CD14-positive monocyte (primary cell): ENCODE measurements around the gene ABCG5. TPM values are rescaled to one million over a fixed set of nuclear protein-coding genes. Genes with fewer than 3 reads are reported as not detected.

ENCODE experiments used
- DNase-seq, 3 donors: peaks; one replicate each; pipeline ENCODE4 v3.0.0-alpha.2; 2011 to 2022
- H2AFZ ChIP-seq: 2 replicates; pipeline ENCODE4 v1.6.0; 2012; ENCODE audit warnings: mild to moderate bottlenecking, low read depth, low read length, inconsistent platforms; ENCODE audit not compliant: insufficient read depth, poor library complexity, severe bottlenecking
- H3K27ac ChIP-seq, 2 donors: 1 replicate in 1 of 2; 2 replicates in 1 of 2; pipeline ENCODE4 v1.5.1; 2012 to 2013; ENCODE audit warnings: low read length in 2 of 2, control low read depth in 1 of 2, inconsistent platforms in 1 of 2, low read depth in 1 of 2, mild to moderate bottlenecking in 1 of 2
- H3K27me3 ChIP-seq, 2 donors: one replicate each; pipeline versions ENCODE4 v1.6.0 to v1.6.1; 2011 to 2013; ENCODE audit warnings: low read length in 2 of 2; ENCODE audit not compliant: control insufficient read depth in 2 of 2, insufficient read depth in 2 of 2
- H3K36me3 ChIP-seq, 2 donors: replicated peaks in 1 of 2; 1 replicate in 1 of 2; 2 replicates in 1 of 2; pipeline versions ENCODE4 v1.5.1 to v1.6.1; 2012 to 2013; ENCODE audit warnings: low read length in 2 of 2, control low read depth in 1 of 2, inconsistent platforms in 1 of 2, mild to moderate bottlenecking in 1 of 2; ENCODE audit not compliant: insufficient read depth in 2 of 2, control insufficient read depth in 1 of 2
- H3K4me1 ChIP-seq, 2 donors: 1 replicate in 1 of 2; 2 replicates in 1 of 2; pipeline versions ENCODE4 v1.5.1 to v1.6.1; 2012 to 2013; ENCODE audit warnings: low read length in 2 of 2, control low read depth in 1 of 2, inconsistent platforms in 1 of 2, mild to moderate bottlenecking in 1 of 2, moderate library complexity in 1 of 2; ENCODE audit not compliant: insufficient read depth in 2 of 2, control insufficient read depth in 1 of 2
- H3K4me2 ChIP-seq: replicated peaks from 2 replicates; pipeline ENCODE3; 2012; ENCODE audit warnings: low read length, moderate library complexity, mild to moderate bottlenecking; ENCODE audit not compliant: poor library complexity, severe bottlenecking; ENCODE audit errors: extremely low read depth
- H3K4me3 ChIP-seq, 3 experiments: fragments of 200-600 bp in 1 of 3; sonication (generic) in 1 of 3; replicated peaks in 1 of 3; 1 replicate in 2 of 3; 2 replicates in 1 of 3; pipeline ENCODE4 v1.5.1; 2011 to 2013; ENCODE audit warnings: low read length in 3 of 3, mild to moderate bottlenecking in 3 of 3, control low read depth in 2 of 3, low read depth in 2 of 3, inconsistent platforms in 1 of 3, moderate library complexity in 1 of 3
- H3K79me2 ChIP-seq: 2 replicates; pipeline ENCODE4 v1.6.0; 2012; ENCODE audit warnings: mild to moderate bottlenecking, control low read depth, inconsistent platforms, low read length, moderate library complexity; ENCODE audit not compliant: insufficient read depth
- H3K9ac ChIP-seq: 2 replicates; pipeline ENCODE4 v1.6.0; 2017; ENCODE audit warnings: low read length, mild to moderate bottlenecking; ENCODE audit not compliant: insufficient read depth, poor library complexity, severe bottlenecking
- H3K9me3 ChIP-seq, 2 donors: replicated peaks in 1 of 2; 1 replicate in 1 of 2; 2 replicates in 1 of 2; pipeline versions ENCODE4 v1.5.1 to v1.6.1; 2012 to 2013; ENCODE audit warnings: low read length in 2 of 2, control low read depth in 1 of 2; ENCODE audit not compliant: control insufficient read depth in 1 of 2, insufficient read depth in 1 of 2
- H4K20me1 ChIP-seq: 2 replicates; pipeline ENCODE4 v1.6.0; 2012; ENCODE audit warnings: mild to moderate bottlenecking, low read length, control low read depth, moderate library complexity; ENCODE audit not compliant: insufficient read depth
- H3K27ac Mint-ChIP-seq, 7 donors: one replicate each; pipeline ENCODE4 v1.8.0; 2020; ENCODE audit warnings: mild to moderate bottlenecking in 7 of 7, mixed read lengths in 7 of 7, moderate library complexity in 6 of 7, inconsistent platforms in 2 of 7
- H3K27me3 Mint-ChIP-seq, 3 donors: one replicate each; pipeline ENCODE4 v1.8.0; 2021 to 2022; ENCODE audit warnings: low read depth in 3 of 3, mild to moderate bottlenecking in 3 of 3, mixed read lengths in 3 of 3, moderate library complexity in 3 of 3, inconsistent platforms in 1 of 3
- H3K36me3 Mint-ChIP-seq, 2 donors: one replicate each; pipeline ENCODE4 v1.8.0; 2020; ENCODE audit warnings: mixed read lengths in 2 of 2, inconsistent platforms in 1 of 2, mild to moderate bottlenecking in 1 of 2
- H3K4me1 Mint-ChIP-seq: one replicate; pipeline ENCODE4 v1.8.0; 2020; ENCODE audit warnings: mild to moderate bottlenecking, mixed read lengths
- H3K4me3 Mint-ChIP-seq, 2 donors: one replicate each; pipeline ENCODE4 v1.8.0; 2020; ENCODE audit warnings: mild to moderate bottlenecking in 2 of 2, mixed read lengths in 2 of 2, moderate library complexity in 1 of 2
- H3K9me3 Mint-ChIP-seq, 7 donors: one replicate each; pipeline ENCODE4 v1.8.0; 2020 to 2022; ENCODE audit warnings: mixed read lengths in 7 of 7, mild to moderate bottlenecking in 6 of 7, moderate library complexity in 6 of 7, inconsistent platforms in 2 of 7
- CTCF ChIP-seq: fragments of 200-600 bp; IDR thresholded peaks from one replicate; pipeline ENCODE4 v1.8.0; 2022; ENCODE audit warnings: antibody characterized with exemption, mild to moderate bottlenecking
- WGBS: methylation state at CpG from one replicate; pipeline ENCODE4 v1.1.5; 2013; ENCODE audit warnings: missing lambda C conversion rate; ENCODE audit not compliant: insufficient coverage; 5-methylcytosine and 5-hydroxymethylcytosine counted together
- intact Hi-C, 2 donors: fragments of 100-400 bp; cut with micrococcal nuclease; formaldehyde crosslinking; loops; one replicate each; pipeline versions ENCODE4 v1.15.0 to v1.15.1; 2023
- polyA plus RNA-seq, 3 donors: library from polyadenylated mRNA; depleted of rRNA in 1 of 3; unstranded in 2 of 3; stranded (reverse) in 1 of 3; fragments of 300-500 nt in 2 of 3; fragments of >200 nt in 1 of 3; fragmentation: Illumina TruSeq in 2 of 3; gene quantifications; 1 replicate in 2 of 3; 2 replicates in 1 of 3; pipeline ENCODE4 v1.2.3, GENCODE V29; 2012 to 2021

Gene ABCG5
- polyA plus RNA-seq, 3 donors = not detected

GRCh38 chr2:43824512-43824911, 14.1 kb downstream of the ABCG5 start:
- no peaks in the 10 kb centered on the region for H3K36me3 ChIP-seq
- Mint-ChIP-seq H3K36me3 (no peaks in the 10 kb centered on the region), H3K4me3 (no peak overlapping the region), H3K9me3 (peaks cover 0 to 2% (median 0%) of the 10 kb centered on the region in 7 donors), H3K27me3 (peaks cover 12 to 27% (median 18%) of the 10 kb centered on the region in 3 donors), H3K4me1 (peaks cover 2% of the 10 kb centered on the region), H3K27ac (no peak overlapping the region)
- WGBS = no CpG with 5 or more reads among the region's 2 CpGs
- H3K4me2 ChIP-seq = no peak overlapping the region
- peaks cover 0 to 2% of the 10 kb centered on the region in 2 donors for H3K27me3 ChIP-seq
- no peak for TF ChIP-seq CTCF
- H3K4me3 ChIP-seq = no peak overlapping the region
- DNase-seq = no peak
- H3K79me2 ChIP-seq = no peaks in the 10 kb centered on the region
- no peaks in the 10 kb centered on the region for H3K4me1 ChIP-seq
- no peak overlapping the region for H3K27ac ChIP-seq
- H3K9me3 ChIP-seq = no peaks in the 10 kb centered on the region
- no peak overlapping the region for H3K9ac ChIP-seq
- intact Hi-C loops = no loop called here
- no peaks in the 10 kb centered on the region for H4K20me1 ChIP-seq
- no peak overlapping the region for H2AFZ ChIP-seq

- Histone ChIP-seq H3K4me1 (no peaks in the 10 kb centered on the region), H3K36me3 (no peaks in the 10 kb centered on the region), H3K27me3 (no peaks in the 10 kb centered on the region), H3K9me3 (no peaks in the 10 kb centered on the region), H3K27ac (no peak overlapping the region), H3K9ac (no peak overlapping the region), H2AFZ (no peak overlapping the region), H3K4me2 (no peak overlapping the region), H4K20me1 (no peaks in the 10 kb centered on the region), H3K4me3 (no peak overlapping the region), H3K79me2 (no peaks in the 10 kb centered on the region)
- Mint-ChIP-seq H3K9me3 (peaks cover 0 to 2% (median 0%) of the 10 kb centered on the region in 7 donors), H3K4me3 (no peak overlapping the region), H3K27me3 (peaks cover 12 to 23% (median 15%) of the 10 kb centered on the region in 3 donors), H3K4me1 (peaks cover 6% of the 10 kb centered on the region), H3K27ac (no peak overlapping the region), H3K36me3 (no peaks in the 10 kb centered on the region)
- no peak for DNase-seq
- WGBS = 87% methylated on average over 9 of the region's 11 CpGs
- intact Hi-C loops = no loop called here
- no peak for TF ChIP-seq CTCF
Observed at GRCh38 chr2:43823751-43824150, 14.9 kb downstream of the ABCG5 start.
